A549 (cell line): ENCODE data around the gene TENM3. TPM values are rescaled to one million over a fixed set of nuclear protein-coding genes. Genes with fewer than 3 reads are reported as not detected.

ENCODE experiments used
- ATAC-seq, 2 experiments: fragments of 200-7000 bp in 1 of 2; fragments of >200 bp in 1 of 2; cut with Nextera tagmentation in 1 of 2; cut with Tn5 transposase in 1 of 2; 3 replicates each; pipeline versions ENCODE4 v1.8.0 to v1.9.1; 2018 to 2020; ENCODE audit warnings: mild to moderate bottlenecking in 1 of 2, moderate library complexity in 1 of 2
- CTCF ChIA-PET: fragments of 300-600 bp; sonication (Branson Sonifier 250); formaldehyde crosslinking; extraction: SDS; loops from one replicate; lab custom pipeline; 2021; ENCODE audit warnings: antibody characterized with exemption, inconsistent platforms; lab: Yijun Ruan, JAX
- POLR2A ChIA-PET: fragments of 350-600 bp; formaldehyde crosslinking; extraction: SDS; loops from one replicate; lab custom pipeline; 2021; ENCODE audit warnings: antibody characterized with exemption, inconsistent platforms; lab: Yijun Ruan, JAX
- DNase-seq, 2 experiments: peaks; one replicate each; pipeline versions ENCODE4 v3.0.0 to v3.0.0-alpha.2; 2011 to 2016; ENCODE audit warnings: low read depth in 1 of 2, low spot score in 1 of 2
- FAIRE-seq: peaks from 2 replicates; lab custom pipeline; 2011; peaks lifted over from hg19 to GRCh38; lab: Jason Lieb, UNC
- H3K27ac ChIP-seq, 2 experiments: fragments of >200 bp; sonication (Bioruptor Twin); formaldehyde crosslinking; 3 replicates each; pipeline ENCODE4 v1.5.1; 2016 to 2017
- H3K4me1 ChIP-seq: fragments of >200 bp; sonication (Bioruptor Twin); formaldehyde crosslinking; 3 replicates; pipeline ENCODE4 v1.6.1; 2016
- H3K4me2 ChIP-seq: fragments of >200 bp; sonication (Bioruptor Twin); formaldehyde crosslinking; 3 replicates; pipeline ENCODE4 v1.6.1; 2016
- H3K4me3 ChIP-seq: fragments of >200 bp; sonication (Bioruptor Twin); formaldehyde crosslinking; 3 replicates; pipeline ENCODE4 v1.5.1; 2016
- H3K9me3 ChIP-seq: fragments of >200 bp; sonication (Bioruptor Twin); formaldehyde crosslinking; 3 replicates; pipeline ENCODE4 v1.6.1; 2016
- BHLHE40 ChIP-seq: IDR thresholded peaks from 2 replicates; pipeline ENCODE4 v1.6.1; 2012; ENCODE audit warnings: low read depth, low read length, inconsistent platforms
- CHD2 ChIP-seq: fragments of 150-350 bp; IDR thresholded peaks from 2 replicates; pipeline ENCODE4 v1.6.1; 2014; ENCODE audit warnings: low read length; ENCODE audit not compliant: partially characterized antibody
- CTCF ChIP-seq: fragments of >200 bp; sonication (Bioruptor Twin); formaldehyde crosslinking; IDR thresholded peaks from 3 replicates; pipeline ENCODE4 v1.5.1; 2016
- E2F6 ChIP-seq: IDR thresholded peaks from 2 replicates; pipeline ENCODE4 v1.6.1; 2012; ENCODE audit warnings: low read depth, borderline replicate concordance
- EP300 ChIP-seq, 2 experiments: fragments of >200 bp; sonication (Bioruptor Twin); formaldehyde crosslinking; IDR thresholded peaks; 2 replicates in 1 of 2; 3 replicates in 1 of 2; pipeline ENCODE4 v1.6.1; 2016 to 2017
- FOSB ChIP-seq: fragments of 250-450 bp; sonication (Bioruptor Pico); IDR thresholded peaks from 2 replicates; pipeline ENCODE4 v1.5.0; 2020; ENCODE audit warnings: mild to moderate bottlenecking, moderate library complexity
- FOXS1 ChIP-seq: fragments of 250-450 bp; sonication (Bioruptor Pico); IDR thresholded peaks from 2 replicates; pipeline ENCODE4 v1.5.0; 2020; ENCODE audit warnings: mild to moderate bottlenecking, moderate library complexity
- GATA3 ChIP-seq: IDR thresholded peaks from 2 replicates; pipeline ENCODE4 v1.6.1; 2012; ENCODE audit warnings: borderline replicate concordance
- HDAC2 ChIP-seq: fragments of 200-600 bp; sonication (generic); IDR thresholded peaks from 2 replicates; pipeline ENCODE4 v1.6.1; 2016
- JUNB ChIP-seq: fragments of >200 bp; sonication (Bioruptor Twin); formaldehyde crosslinking; IDR thresholded peaks from 2 replicates; pipeline ENCODE4 v1.6.1; 2016
- KDM5A ChIP-seq: fragments of 200-600 bp; sonication (generic); IDR thresholded peaks from 2 replicates; pipeline ENCODE4 v1.6.1; 2016; ENCODE audit warnings: antibody characterized with exemption, mild to moderate bottlenecking
- MAFK ChIP-seq: fragments of 450-650 bp; IDR thresholded peaks from 2 replicates; pipeline ENCODE4 v1.6.1; 2014; ENCODE audit not compliant: partially characterized antibody
- MAX ChIP-seq: IDR thresholded peaks from 2 replicates; pipeline ENCODE4 v1.6.1; 2012
- MAZ ChIP-seq: fragments of 150-350 bp; IDR thresholded peaks from 2 replicates; pipeline ENCODE4 v1.6.1; 2014; ENCODE audit warnings: antibody characterized with exemption, low read depth, low read length, borderline replicate concordance
- NFE2L2 ChIP-seq: fragments of 150-350 bp; conservative IDR thresholded peaks from 2 replicates; pipeline ENCODE4 v1.6.1; 2014; ENCODE audit warnings: low read length
- POLR2AphosphoS2 ChIP-seq: conservative IDR thresholded peaks from 2 replicates; pipeline ENCODE4 v1.6.1; 2012; ENCODE audit warnings: low read length, improper control_type of control experiment, inconsistent platforms
- RAD21 ChIP-seq, 2 experiments: fragments of >200 bp in 1 of 2; sonication (Bioruptor Twin) in 1 of 2; formaldehyde crosslinking in 1 of 2; IDR thresholded peaks in 1 of 2; conservative IDR thresholded peaks in 1 of 2; 2 replicates in 1 of 2; 3 replicates in 1 of 2; pipeline ENCODE4 v1.6.1; 2012 to 2018; ENCODE audit warnings: inconsistent platforms in 1 of 2
- RCOR1 ChIP-seq: fragments of 150-350 bp; IDR thresholded peaks from 2 replicates; pipeline ENCODE4 v1.6.1; 2014; ENCODE audit warnings: antibody characterized with exemption, low read length, low read depth
- RNF2 ChIP-seq: fragments of 200-600 bp; sonication (generic); IDR thresholded peaks from 2 replicates; pipeline ENCODE4 v1.6.1; 2016; ENCODE audit warnings: low read depth, mild to moderate bottlenecking, antibody characterized with exemption, moderate library complexity, borderline replicate concordance
- SMC3 ChIP-seq: fragments of >200 bp; sonication (Bioruptor Twin); formaldehyde crosslinking; IDR thresholded peaks from 3 replicates; pipeline ENCODE4 v1.6.1; 2018; ENCODE audit warnings: inconsistent platforms
- SREBF2 ChIP-seq: fragments of 450-650 bp; IDR thresholded peaks from 2 replicates; pipeline ENCODE4 v1.6.1; 2014; ENCODE audit warnings: mild to moderate bottlenecking, moderate library complexity
- ZFP36 ChIP-seq: fragments of 450-650 bp; IDR thresholded peaks from 2 replicates; pipeline ENCODE4 v1.6.1; 2014; ENCODE audit warnings: borderline replicate concordance; ENCODE audit not compliant: partially characterized antibody
- ZNF302 ChIP-seq: fragments of 250-450 bp; sonication (Bioruptor Pico); IDR thresholded peaks from 2 replicates; pipeline ENCODE4 v1.9.0; 2021; ENCODE audit warnings: inconsistent platforms, mild to moderate bottlenecking, moderate library complexity
- ZSCAN20 ChIP-seq: fragments of 250-450 bp; sonication (Bioruptor Pico); IDR thresholded peaks from 2 replicates; pipeline ENCODE4 v1.8.0; 2022; ENCODE audit warnings: mild to moderate bottlenecking, moderate library complexity
- WGBS: methylation state at CpG from one replicate; pipeline ENCODE4 v1.1.6; 2017; ENCODE audit errors: missing lambda C conversion rate; 5-methylcytosine and 5-hydroxymethylcytosine counted together
- polyA plus RNA-seq, 4 experiments: library from polyadenylated mRNA; depleted of rRNA in 3 of 4; stranded (reverse); fragments of >200 nt; fragmentation: RNase III in 1 of 4; extraction: RNeasy Plus Mini Kit Qiagen cat#74134 plus additional on column Dnase treatment in 1 of 4; gene quantifications; 2 replicates in 3 of 4; 3 replicates in 1 of 4; pipeline ENCODE4 v1.2.3, GENCODE V29; 2011 to 2017

TENM3 gene
- polyA plus RNA-seq, 2 of the 4 experiments (the other 2 are of a cell fraction): 2.4 to 7.3 TPM

GRCh38 chr4:182478475-182478874 lies 235.3 kb downstream of the TENM3 start:
- Histone ChIP-seq H3K27ac (no peak overlapping the region), H3K4me3 (no peak overlapping the region), H3K4me1 (no peaks in the 10 kb centered on the region), H3K9me3 (no peaks in the 10 kb centered on the region), H3K4me2 (no peak overlapping the region)
- 3% methylated on average over 1 of the region's 1 CpG for WGBS
- peak in 1 of 2 experiments; percentile 72; a peak in 3 of 6 replicates for ATAC-seq
- CTCF ChIA-PET: no interaction called here
- POLR2A ChIA-PET: no interaction called here
- FAIRE-seq: no peak
- TF ChIP-seq RAD21 (conservative IDR thresholded peaks at IDR 0.05 in 1 of 2, IDR thresholded peaks at IDR 0.05 in 1 of 2) (peak; percentile 27 to 38; a peak in 3 of 5 replicates), CTCF (peak; percentile 55), SMC3 (peak; percentile 52; the same call in 2 of the 3 replicates), RNF2 (no peak), MAX (no peak)
- DNase-seq: peak; percentile 13 to 20

GRCh38 chr4:182483685-182484084 lies 240.5 kb downstream of the TENM3 start:
- 62% methylated on average over 6 of the region's 6 CpGs for WGBS
- ATAC-seq: no peak
- DNase-seq: no peak
- Histone ChIP-seq H3K4me3 (no peak overlapping the region), H3K4me2 (no peak overlapping the region), H3K9me3 (peaks cover 7% of the 10 kb centered on the region; the same call in 1 of the 3 replicates), H3K4me1 (no peaks in the 10 kb centered on the region), H3K27ac (no peak overlapping the region)
- FAIRE-seq: no peak
- CTCF ChIA-PET: no interaction called here
- TF ChIP-seq MAZ (no peak), BHLHE40 (no peak), EP300 (IDR thresholded peaks at IDR 0.05) (no peak), MAFK (no peak), CHD2 (no peak), FOSB (CRISPR knock-in tag) (no peak), NFE2L2 (no peak), E2F6 (no peak), SREBF2 (no peak), GATA3 (no peak), FOXS1 (CRISPR knock-in tag) (no peak), KDM5A (no peak)
- POLR2A ChIA-PET: no interaction called here

GRCh38 chr4:182486881-182487280 lies 243.7 kb downstream of the TENM3 start:
- Histone ChIP-seq H3K4me1 (no peaks in the 10 kb centered on the region), H3K4me2 (no peak overlapping the region), H3K4me3 (no peak overlapping the region), H3K27ac (no peak overlapping the region), H3K9me3 (peaks cover 7% of the 10 kb centered on the region; the same call in 1 of the 3 replicates)
- POLR2A ChIA-PET: no interaction called here
- TF ChIP-seq JUNB (no peak), KDM5A (no peak), ZNF302 (no peak), ZFP36 (no peak), RCOR1 (no peak), ZSCAN20 (CRISPR knock-in tag) (no peak), POLR2AphosphoS2 (no peak), HDAC2 (no peak), SMC3 (no peak)
- WGBS: 26% methylated on average over 7 of the region's 7 CpGs
- no peak for ATAC-seq
- DNase-seq: no peak
- CTCF ChIA-PET: interaction anchor here (1.0 to 1.5 kb wide), 2 partner anchors 10 to 11 kb away, joined by 3 read pairs; no protein-coding TSS in a partner anchor
- FAIRE-seq: no peak
